ENCODE data around the gene HCFC1R1.

GRCh38 chr16:3060339-3061127 lies 36.8 kb upstream of the HCFC1R1 start:
- TF ChIP-seq ZNF530 (tag by site-specific recombination; IDR thresholded peaks at IDR 0.05; ENCODE audit: low read depth): no peak
- TF ChIP-seq CTCF (tag by site-specific recombination; IDR thresholded peaks at IDR 0.05): no peak
- TF ChIP-seq ATF2 (tag by site-specific recombination; IDR thresholded peaks at IDR 0.05; ENCODE audit: low read depth): no peak
- no peak for TF ChIP-seq ZSCAN30 (tag by site-specific recombination; IDR thresholded peaks at IDR 0.05)
- no peak for TF ChIP-seq ZBTB17 (tag by site-specific recombination; IDR thresholded peaks at IDR 0.05)
- no peak for TF ChIP-seq SCRT1 (tag by site-specific recombination; IDR thresholded peaks at IDR 0.05; ENCODE audit: borderline replicate concordance)
- TF ChIP-seq, protein P1, sequence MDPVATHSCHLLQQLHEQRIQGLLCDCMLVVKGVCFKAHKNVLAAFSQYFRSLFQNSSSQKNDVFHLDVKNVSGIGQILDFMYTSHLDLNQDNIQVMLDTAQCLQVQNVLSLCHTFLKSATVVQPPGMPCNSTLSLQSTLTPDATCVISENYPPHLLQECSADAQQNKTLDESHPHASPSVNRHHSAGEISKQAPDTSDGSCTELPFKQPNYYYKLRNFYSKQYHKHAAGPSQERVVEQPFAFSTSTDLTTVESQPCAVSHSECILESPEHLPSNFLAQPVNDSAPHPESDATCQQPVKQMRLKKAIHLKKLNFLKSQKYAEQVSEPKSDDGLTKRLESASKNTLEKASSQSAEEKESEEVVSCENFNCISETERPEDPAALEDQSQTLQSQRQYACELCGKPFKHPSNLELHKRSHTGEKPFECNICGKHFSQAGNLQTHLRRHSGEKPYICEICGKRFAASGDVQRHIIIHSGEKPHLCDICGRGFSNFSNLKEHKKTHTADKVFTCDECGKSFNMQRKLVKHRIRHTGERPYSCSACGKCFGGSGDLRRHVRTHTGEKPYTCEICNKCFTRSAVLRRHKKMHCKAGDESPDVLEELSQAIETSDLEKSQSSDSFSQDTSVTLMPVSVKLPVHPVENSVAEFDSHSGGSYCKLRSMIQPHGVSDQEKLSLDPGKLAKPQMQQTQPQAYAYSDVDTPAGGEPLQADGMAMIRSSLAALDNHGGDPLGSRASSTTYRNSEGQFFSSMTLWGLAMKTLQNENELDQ (tag by site-specific recombination; IDR thresholded peaks at IDR 0.05; ENCODE audit: low read depth): no peak
- no peak for TF ChIP-seq ZNF629 (tag by site-specific recombination; IDR thresholded peaks at IDR 0.05)
- TF ChIP-seq ZNF311 (tag by site-specific recombination; IDR thresholded peaks at IDR 0.05; ENCODE audit: borderline replicate concordance): no peak
- no peak for TF ChIP-seq SCRT2 (tag by site-specific recombination; IDR thresholded peaks at IDR 0.05)

Measured in HEK293 (cell line).